ENCODE results near the gene DCTPP1.

- no peak for TF ChIP-seq EZH2 (IDR thresholded peaks at IDR 0.05; ENCODE audit: borderline replicate concordance, low read depth, low read length, poor library complexity, severe bottlenecking)
- TF ChIP-seq, protein P1, sequence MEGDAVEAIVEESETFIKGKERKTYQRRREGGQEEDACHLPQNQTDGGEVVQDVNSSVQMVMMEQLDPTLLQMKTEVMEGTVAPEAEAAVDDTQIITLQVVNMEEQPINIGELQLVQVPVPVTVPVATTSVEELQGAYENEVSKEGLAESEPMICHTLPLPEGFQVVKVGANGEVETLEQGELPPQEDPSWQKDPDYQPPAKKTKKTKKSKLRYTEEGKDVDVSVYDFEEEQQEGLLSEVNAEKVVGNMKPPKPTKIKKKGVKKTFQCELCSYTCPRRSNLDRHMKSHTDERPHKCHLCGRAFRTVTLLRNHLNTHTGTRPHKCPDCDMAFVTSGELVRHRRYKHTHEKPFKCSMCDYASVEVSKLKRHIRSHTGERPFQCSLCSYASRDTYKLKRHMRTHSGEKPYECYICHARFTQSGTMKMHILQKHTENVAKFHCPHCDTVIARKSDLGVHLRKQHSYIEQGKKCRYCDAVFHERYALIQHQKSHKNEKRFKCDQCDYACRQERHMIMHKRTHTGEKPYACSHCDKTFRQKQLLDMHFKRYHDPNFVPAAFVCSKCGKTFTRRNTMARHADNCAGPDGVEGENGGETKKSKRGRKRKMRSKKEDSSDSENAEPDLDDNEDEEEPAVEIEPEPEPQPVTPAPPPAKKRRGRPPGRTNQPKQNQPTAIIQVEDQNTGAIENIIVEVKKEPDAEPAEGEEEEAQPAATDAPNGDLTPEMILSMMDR (conservative IDR thresholded peaks at IDR 0.05; ENCODE audit: low read depth, low read length): no peak
Measured at GRCh38 chr16:30478766-30479478, 49.1 kb upstream of the DCTPP1 start.
